ENCODE results near the gene INSM2. TPM values are rescaled to one million over a fixed set of nuclear protein-coding genes. Genes with fewer than 3 reads are reported as not detected.

INSM2 gene
- total RNA-seq, 4 donors from 2014 or later = not detected

DNA sequence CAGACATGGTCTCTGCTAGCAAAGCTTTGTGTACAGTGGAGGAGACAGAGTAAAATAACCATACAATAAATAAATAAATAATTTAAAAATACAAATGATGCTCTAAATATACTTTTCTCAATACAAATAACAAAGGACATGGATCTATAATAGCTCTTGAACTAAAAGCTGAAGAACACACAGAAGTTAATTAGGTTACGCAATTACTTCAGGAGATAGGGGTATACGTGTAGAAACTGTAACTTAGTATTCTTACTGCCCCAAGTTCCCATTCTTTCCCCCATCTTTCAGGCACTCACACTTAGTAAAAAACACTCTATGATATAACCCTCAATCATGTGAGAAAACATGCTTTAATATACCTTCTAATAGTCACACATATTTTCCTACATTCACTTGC, 44.2 kb downstream of the INSM2 start:
- H3K4me1 ChIP-seq = peaks cover 0 to 8% of the 10 kb centered on the region in 2 donors
- intact Hi-C loops (cut with DNase I; ENCODE audit: low total_unique reads) (no loop called here), in situ Hi-C loops (cut with MboI; ENCODE audit: low sequenced_read_pairs in 4 of 4) (no loop called here)
- no peaks in the 10 kb centered on the region for H3K27me3 ChIP-seq
- H3K4me3 ChIP-seq = no peak overlapping the region
- no peak for ATAC-seq
- no peak for DNase-seq
- H3K9me3 ChIP-seq = no peaks in the 10 kb centered on the region
- H3K36me3 ChIP-seq = no peaks in the 10 kb centered on the region
- no peak overlapping the region for H3K27ac ChIP-seq
- TF ChIP-seq POLR2A (IDR thresholded peaks at IDR 0.05) = no peak

- no peak overlapping the region for H3K27ac ChIP-seq
- H3K36me3 ChIP-seq = no peaks in the 10 kb centered on the region
- H3K4me3 ChIP-seq = no peak overlapping the region
- in situ Hi-C loops (cut with MboI; ENCODE audit: low sequenced_read_pairs in 4 of 4) (no loop called here), intact Hi-C loops (cut with DNase I; ENCODE audit: low total_unique reads) (no loop called here)
- DNase-seq = no peak
- H3K9me3 ChIP-seq = no peaks in the 10 kb centered on the region
- no peaks in the 10 kb centered on the region for H3K27me3 ChIP-seq
- TF ChIP-seq CTCF (IDR thresholded peaks at IDR 0.05 in 4 of 5, conservative IDR thresholded peaks at IDR 0.05 in 1 of 5) (no peak), POLR2A (IDR thresholded peaks at IDR 0.05) (no peak)
- ATAC-seq = no peak
- H3K4me1 ChIP-seq = peaks cover 0 to 8% of the 10 kb centered on the region in 2 donors
These were observed 44.7 kb downstream of the INSM2 start for GRCh38 chr14:35578639-35579038.

Other genes starting within 250 kb of the INSM2 start
- gene PSMA6, start 241.8 kb upstream of the INSM2 start, total RNA-seq = 100 to 1,000 TPM; 323 to 502 (median 464) TPM
- 100 to 1,000 TPM; 185 to 379 (median 320) TPM for gene NFKBIA, start 129.4 kb upstream of the INSM2 start, total RNA-seq

All from gastrocnemius medialis (tissue), 4 donors.